A673 (cell line): Measurements from ENCODE around the gene TRPV5.

Experiments used
- EZH2 ChIP-seq: fragments of 200-600 bp; sonication (generic); IDR thresholded peaks from 2 replicates; pipeline ENCODE4 v1.6.1; 2017; ENCODE audit warnings: borderline replicate concordance, low read depth, mild to moderate bottlenecking, mixed read lengths, antibody characterized with exemption, low read length; ENCODE audit not compliant: poor library complexity, severe bottlenecking
- TF ChIP-seq, protein P1 (sequence below): fragments of 300-800, 200-600 bp; sonication (generic); conservative IDR thresholded peaks from 2 replicates; pipeline ENCODE4 v1.5.1; 2017; ENCODE audit warnings: low read depth, mild to moderate bottlenecking, antibody characterized with exemption, low read length, moderate library complexity, mixed read lengths

DNA sequence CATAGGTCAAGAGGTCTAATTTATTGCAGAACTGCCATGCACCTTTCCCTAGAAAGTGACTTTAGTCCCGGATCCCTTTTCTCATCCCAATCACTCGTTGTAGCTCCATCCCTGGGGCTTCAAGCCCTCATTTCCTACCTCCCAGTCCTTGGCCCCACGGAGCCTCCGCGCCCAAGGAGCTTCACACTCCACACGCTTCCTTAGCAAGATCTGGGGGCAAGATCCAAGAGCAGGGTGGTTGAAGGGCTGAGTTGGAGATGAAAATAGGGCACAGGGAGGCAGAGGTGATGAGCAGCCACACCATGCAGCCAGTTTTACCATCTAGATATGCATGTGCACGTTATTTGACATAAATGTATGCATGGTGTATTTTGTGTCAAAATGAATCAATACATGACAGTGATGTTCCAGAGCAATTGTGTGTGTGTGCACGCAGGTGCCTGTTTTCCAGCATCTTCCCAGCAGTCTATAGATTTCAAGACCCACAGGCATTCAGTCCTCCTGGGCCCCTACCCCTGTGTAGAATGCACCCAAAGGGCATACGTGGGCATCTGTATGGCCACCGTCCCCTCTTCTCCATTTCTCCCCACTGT is 42.0 kb downstream of the TRPV5 start:
- TF ChIP-seq EZH2: no peak
- TF ChIP-seq, protein P1, sequence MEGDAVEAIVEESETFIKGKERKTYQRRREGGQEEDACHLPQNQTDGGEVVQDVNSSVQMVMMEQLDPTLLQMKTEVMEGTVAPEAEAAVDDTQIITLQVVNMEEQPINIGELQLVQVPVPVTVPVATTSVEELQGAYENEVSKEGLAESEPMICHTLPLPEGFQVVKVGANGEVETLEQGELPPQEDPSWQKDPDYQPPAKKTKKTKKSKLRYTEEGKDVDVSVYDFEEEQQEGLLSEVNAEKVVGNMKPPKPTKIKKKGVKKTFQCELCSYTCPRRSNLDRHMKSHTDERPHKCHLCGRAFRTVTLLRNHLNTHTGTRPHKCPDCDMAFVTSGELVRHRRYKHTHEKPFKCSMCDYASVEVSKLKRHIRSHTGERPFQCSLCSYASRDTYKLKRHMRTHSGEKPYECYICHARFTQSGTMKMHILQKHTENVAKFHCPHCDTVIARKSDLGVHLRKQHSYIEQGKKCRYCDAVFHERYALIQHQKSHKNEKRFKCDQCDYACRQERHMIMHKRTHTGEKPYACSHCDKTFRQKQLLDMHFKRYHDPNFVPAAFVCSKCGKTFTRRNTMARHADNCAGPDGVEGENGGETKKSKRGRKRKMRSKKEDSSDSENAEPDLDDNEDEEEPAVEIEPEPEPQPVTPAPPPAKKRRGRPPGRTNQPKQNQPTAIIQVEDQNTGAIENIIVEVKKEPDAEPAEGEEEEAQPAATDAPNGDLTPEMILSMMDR: no peak
